Fibroblast of villous mesenchyme (primary cell): Measurements from ENCODE around the gene KRT82. TPM values are rescaled to one million over a fixed set of nuclear protein-coding genes. Genes with fewer than 3 reads are reported as not detected.

Source experiments
- DNase-seq: peaks from one replicate; pipeline ENCODE4 v3.0.0-alpha.2; 2010; ENCODE audit warnings: low read depth
- H3K4me3 ChIP-seq: 2 replicates; pipeline ENCODE4 v1.5.1; 2011; ENCODE audit warnings: low read depth, mild to moderate bottlenecking, low read length
- total RNA-seq: library from RNA; depleted of rRNA; stranded (reverse); fragments of >200 nt; gene quantifications from 2 replicates; pipeline ENCODE4 v1.2.3, GENCODE V29; 2012
- TF ChIP-seq, protein P1 (sequence below): IDR thresholded peaks from 2 replicates; pipeline ENCODE4 v1.5.1; 2012; ENCODE audit warnings: low read depth, mild to moderate bottlenecking, low read length; ENCODE audit not compliant: insufficient read depth

Gene KRT82
- total RNA-seq, 1 donor: not detected

DNA sequence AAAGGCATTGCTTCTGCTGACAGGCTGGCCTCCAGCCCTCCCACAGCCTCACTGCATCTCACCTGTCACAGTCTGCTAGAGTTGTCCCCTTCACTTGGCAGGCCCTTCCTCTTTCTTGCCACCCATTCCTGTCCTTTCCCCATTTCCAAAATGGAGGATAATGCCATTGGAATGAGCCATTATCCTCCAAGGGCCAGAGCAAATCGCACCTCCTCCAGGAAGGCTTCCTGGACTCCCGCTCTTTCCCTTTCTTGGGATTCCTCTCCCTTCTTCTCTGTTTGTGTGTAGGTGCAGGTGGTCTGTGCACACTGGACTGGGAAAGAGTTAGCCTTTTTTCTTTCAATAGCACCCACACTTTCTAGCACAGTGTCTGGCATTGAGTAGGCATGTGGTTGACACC is 3.8 kb downstream of the KRT82 start:
- TF ChIP-seq, protein P1, sequence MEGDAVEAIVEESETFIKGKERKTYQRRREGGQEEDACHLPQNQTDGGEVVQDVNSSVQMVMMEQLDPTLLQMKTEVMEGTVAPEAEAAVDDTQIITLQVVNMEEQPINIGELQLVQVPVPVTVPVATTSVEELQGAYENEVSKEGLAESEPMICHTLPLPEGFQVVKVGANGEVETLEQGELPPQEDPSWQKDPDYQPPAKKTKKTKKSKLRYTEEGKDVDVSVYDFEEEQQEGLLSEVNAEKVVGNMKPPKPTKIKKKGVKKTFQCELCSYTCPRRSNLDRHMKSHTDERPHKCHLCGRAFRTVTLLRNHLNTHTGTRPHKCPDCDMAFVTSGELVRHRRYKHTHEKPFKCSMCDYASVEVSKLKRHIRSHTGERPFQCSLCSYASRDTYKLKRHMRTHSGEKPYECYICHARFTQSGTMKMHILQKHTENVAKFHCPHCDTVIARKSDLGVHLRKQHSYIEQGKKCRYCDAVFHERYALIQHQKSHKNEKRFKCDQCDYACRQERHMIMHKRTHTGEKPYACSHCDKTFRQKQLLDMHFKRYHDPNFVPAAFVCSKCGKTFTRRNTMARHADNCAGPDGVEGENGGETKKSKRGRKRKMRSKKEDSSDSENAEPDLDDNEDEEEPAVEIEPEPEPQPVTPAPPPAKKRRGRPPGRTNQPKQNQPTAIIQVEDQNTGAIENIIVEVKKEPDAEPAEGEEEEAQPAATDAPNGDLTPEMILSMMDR: no peak
- DNase-seq: no peak

DNA sequence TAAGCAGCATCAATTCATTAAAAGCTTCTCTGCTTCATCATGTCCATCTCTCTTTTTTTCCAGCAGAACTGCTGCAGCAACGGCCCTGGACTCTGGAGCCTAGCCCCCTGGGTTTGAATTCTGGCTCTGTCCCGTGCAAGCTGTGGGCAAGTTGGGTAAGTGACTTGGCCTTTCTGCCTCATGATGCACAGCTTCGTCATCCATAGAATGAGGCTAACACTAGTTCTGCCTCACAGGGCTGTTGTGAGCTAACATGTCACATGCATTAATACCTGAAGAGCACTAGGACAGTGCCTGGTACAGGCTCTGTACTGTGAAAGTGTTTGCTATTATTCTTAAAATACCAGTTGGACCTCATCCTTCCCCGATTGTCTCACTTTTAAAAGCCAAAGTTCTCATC is 4.2 kb downstream of the KRT82 start:
- H3K4me3 ChIP-seq: no peak overlapping the region
- TF ChIP-seq, protein P1: no peak
- DNase-seq: no peak

More for the DNA sequence above, 3.8 kb downstream of the KRT82 start:
- no peak overlapping the region for H3K4me3 ChIP-seq

DNA sequence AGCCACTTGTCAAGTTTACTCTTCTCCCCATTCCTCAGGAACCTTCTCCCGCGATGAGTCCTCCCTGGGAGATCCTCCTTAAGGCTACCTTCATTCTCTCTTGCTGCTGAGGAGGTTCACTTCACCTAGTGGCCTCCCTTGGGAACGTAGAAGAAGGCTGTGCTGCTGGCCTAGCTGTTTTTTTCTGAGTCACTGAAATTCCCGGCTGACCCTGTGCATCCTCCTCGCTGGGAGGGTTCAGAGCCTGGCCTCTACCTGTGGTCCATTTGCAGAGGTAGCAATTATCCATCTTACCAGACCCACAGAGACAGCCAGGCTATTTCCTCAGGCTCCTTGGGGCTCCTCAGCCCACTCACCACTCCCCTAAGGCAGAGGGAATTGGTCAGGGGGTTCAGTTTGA is 4.6 kb downstream of the KRT82 start:
- no peak overlapping the region for H3K4me3 ChIP-seq
- DNase-seq: no peak
- TF ChIP-seq, protein P1: no peak

DNA sequence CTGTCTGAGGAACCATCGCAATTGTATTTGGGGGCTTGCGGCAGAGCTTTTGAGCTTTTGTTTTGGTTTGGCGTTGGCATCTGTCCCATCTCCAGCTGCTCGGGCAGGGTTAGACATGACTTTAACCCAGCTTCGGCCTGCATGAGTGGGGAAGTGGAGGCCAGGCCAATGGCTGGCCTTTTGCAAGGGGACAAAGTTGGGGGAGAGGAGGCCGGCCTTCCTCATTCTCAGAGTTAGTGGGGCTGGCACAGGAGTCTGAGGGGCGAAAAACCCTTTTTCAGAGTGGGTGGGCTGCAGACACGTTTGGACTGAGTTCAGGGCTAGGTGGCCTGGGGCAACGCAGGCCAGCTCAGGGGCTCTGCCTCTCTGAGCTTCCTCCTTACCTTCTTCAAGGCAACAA is 5.2 kb downstream of the KRT82 start:
- DNase-seq: no peak
- TF ChIP-seq, protein P1: no peak

DNA sequence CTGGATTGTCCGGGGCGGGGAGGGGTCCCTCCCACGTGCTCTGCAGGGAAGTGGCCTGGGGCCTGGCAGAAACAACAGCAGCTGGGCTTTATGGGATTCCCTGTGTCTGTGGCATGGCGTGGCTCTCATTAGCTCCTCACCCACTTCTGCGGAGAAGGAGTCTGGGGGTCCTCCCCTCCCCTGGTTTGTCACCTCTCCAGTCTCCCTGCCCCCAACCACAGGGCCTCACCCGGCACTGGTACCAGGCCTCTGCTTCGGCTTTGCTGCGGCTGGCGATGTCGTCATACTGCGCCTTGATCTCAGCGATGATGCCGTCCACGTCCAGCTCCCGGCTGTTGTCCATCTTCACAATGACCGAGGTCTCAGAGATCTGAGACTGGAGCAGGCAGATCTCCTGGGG is 6.4 kb downstream of the KRT82 start:
- no peak for DNase-seq
- TF ChIP-seq, protein P1: no peak
- H3K4me3 ChIP-seq: no peak overlapping the region

More for the DNA sequence above, 5.2 kb downstream of the KRT82 start:
- H3K4me3 ChIP-seq: no peak overlapping the region

DNA sequence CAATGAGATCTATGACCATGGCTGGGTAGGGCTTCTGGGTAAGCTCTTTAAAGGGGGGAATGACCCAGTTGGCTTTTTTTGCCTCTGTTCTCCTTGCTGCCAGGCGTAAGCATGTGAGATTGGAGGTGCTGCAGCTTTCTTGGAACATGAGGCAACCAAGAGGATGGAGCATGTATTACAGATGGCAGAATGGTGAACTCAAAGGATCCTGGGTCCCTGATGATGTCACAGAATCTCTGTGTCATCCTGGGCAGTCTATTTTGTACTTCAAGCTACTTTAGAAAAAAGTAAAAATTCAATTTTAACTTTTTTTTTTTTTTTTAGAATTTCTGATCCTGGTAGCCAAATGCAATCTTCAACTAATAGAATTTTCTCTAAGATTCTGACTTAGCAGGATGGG is 8.0 kb downstream of the KRT82 start:
- H3K4me3 ChIP-seq: no peak overlapping the region
- no peak for DNase-seq
- TF ChIP-seq, protein P1: no peak

DNA sequence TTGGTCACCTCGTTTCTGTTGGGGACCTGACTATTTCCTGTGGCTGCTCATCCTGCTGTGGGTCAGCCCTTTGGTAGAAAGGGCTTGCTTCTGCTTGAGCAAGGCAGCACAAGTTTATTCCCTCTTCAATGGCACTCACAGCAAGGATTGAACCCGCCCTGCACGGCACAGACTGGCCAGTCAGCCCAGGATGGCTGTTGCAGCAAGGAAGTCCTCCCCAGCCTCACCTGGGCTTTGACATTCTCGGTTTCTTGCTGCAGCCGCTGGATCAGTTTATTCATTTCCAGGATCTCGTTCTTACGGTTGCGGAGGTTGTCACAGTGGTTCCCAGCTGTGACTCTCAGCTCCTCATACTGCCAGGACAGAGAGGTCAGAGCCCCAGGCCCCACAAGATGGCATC is 9.5 kb downstream of the KRT82 start:
- H3K4me3 ChIP-seq: no peak overlapping the region
- TF ChIP-seq, protein P1: no peak
- no peak for DNase-seq
